ENCODE data around the gene JAG1. TPM values are rescaled to one million over a fixed set of nuclear protein-coding genes. Genes with fewer than 3 reads are reported as not detected.

JAG1 gene
- polyA plus RNA-seq, 1 donor (not counting 4 experiments of a cell fraction or from before 2014, with no cell fraction given): 84.2 TPM

DNA sequence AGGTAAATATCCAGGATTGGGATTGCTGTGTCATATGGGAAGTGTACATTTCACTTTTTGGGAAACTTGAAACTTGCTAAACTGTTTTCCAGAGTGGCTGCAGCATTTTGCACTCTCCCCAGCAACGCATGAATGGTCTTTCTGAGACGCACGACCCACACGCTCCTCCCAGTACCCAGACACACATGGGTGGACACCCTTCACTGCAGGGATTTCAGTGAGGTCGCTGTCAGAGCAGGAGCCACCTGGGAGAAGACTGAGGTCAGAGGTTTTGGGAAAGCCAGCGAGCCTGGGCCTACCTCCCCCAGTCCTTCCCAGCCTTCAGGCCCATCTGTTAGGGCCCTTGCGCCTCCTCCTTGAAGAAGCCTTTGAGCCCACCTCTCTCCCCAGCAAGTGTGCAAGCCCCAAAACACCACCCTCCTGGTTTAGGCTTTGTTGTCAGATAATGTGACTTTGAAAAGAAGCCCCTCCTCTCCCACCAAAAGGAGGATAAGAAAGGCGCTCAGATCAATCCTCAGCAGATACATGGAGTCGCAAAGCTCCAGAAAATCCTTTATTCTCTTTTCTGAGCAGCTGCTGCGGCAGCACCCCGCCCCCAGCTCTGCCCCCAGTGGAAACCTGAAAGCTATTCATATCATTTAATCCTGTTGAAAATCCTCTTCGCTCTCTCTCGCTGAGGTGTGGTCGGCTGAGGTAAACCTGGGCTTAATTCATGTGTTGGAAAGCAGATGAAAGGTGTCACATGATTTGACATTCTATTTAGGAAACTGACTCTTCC is 12.7 kb upstream of the JAG1 start:
- Histone ChIP-seq H3K4me3 (ENCODE audit: control insufficient read depth in 2 of 3, extremely low read depth in 1 of 3, insufficient read depth in 2 of 3, low read depth in 1 of 3, low read length in 3 of 3) (no peak overlapping the region), H3K4me2 (ENCODE audit: control insufficient read depth, extremely low read depth, insufficient read depth, low read depth, low read length) (no peak overlapping the region), H3K27ac (ENCODE audit: control insufficient read depth, insufficient read depth, low read length) (no peak overlapping the region), H3K27me3 (ENCODE audit: control insufficient read depth, extremely low read depth, insufficient read depth, low read length) (no peaks in the 10 kb centered on the region), H3K9ac (ENCODE audit: control insufficient read depth, extremely low read depth, insufficient read depth, low read length) (no peak overlapping the region), H3K9me1 (ENCODE audit: control insufficient read depth, extremely low read depth, insufficient read depth, low read length) (no peaks in the 10 kb centered on the region), H3K9me3 (ENCODE audit: control insufficient read depth, low read depth, low read length) (no peaks in the 10 kb centered on the region), H4K20me1 (ENCODE audit: control insufficient read depth, extremely low read depth, insufficient read depth, low read length) (no peaks in the 10 kb centered on the region), H2AFZ (ENCODE audit: control insufficient read depth, low read length) (no peak overlapping the region), H3K79me2 (ENCODE audit: control insufficient read depth, insufficient read depth, low read length) (no peaks in the 10 kb centered on the region), H3K36me3 (ENCODE audit: control insufficient read depth in 2 of 2, extremely low read depth in 1 of 2, insufficient read depth in 2 of 2, low read length in 2 of 2) (no peaks in the 10 kb centered on the region), H3K4me1 (ENCODE audit: control insufficient read depth, extremely low read depth, insufficient read depth, low read length) (no peaks in the 10 kb centered on the region)
- dilution Hi-C loops (cut with MboI; ENCODE audit: extremely low pct_ligation_motif_present, low sequenced_read_pairs): no loop called here
- DNase-seq (ENCODE audit: low read depth, low spot score) (no peak), FAIRE-seq (no peak)
- no peak for TF ChIP-seq EZH2 (IDR thresholded peaks at IDR 0.05; ENCODE audit: low read length)
- TF ChIP-seq, protein P1, sequence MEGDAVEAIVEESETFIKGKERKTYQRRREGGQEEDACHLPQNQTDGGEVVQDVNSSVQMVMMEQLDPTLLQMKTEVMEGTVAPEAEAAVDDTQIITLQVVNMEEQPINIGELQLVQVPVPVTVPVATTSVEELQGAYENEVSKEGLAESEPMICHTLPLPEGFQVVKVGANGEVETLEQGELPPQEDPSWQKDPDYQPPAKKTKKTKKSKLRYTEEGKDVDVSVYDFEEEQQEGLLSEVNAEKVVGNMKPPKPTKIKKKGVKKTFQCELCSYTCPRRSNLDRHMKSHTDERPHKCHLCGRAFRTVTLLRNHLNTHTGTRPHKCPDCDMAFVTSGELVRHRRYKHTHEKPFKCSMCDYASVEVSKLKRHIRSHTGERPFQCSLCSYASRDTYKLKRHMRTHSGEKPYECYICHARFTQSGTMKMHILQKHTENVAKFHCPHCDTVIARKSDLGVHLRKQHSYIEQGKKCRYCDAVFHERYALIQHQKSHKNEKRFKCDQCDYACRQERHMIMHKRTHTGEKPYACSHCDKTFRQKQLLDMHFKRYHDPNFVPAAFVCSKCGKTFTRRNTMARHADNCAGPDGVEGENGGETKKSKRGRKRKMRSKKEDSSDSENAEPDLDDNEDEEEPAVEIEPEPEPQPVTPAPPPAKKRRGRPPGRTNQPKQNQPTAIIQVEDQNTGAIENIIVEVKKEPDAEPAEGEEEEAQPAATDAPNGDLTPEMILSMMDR (optimal IDR thresholded peaks at IDR 0.05 in 1 of 3, IDR thresholded peaks at IDR 0.05 in 1 of 3, conservative IDR thresholded peaks at IDR 0.05 in 1 of 3; ENCODE audit: extremely low read depth in 1 of 3, insufficient read depth in 2 of 3, low read length in 3 of 3): no peak

DNA sequence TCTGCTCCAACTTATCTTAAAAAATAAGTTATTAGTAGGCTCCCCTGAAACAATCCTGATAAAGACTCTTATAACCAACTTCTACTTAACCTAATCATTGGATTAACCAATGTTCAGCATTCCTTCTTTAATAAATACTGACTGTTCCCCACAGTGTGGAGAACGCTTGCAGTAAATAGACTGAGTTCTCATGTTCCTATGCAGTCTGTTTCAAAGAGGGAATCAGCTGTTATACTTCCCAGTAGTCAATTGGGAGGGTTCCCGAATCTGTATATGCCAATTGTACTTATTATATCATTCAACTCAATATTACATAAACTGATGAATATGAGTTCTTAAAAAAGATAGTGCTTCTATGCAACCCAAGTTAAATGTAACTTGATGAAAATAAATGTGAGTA is 9.7 kb upstream of the JAG1 start:
- H4K20me1 ChIP-seq (ENCODE audit: control insufficient read depth, extremely low read depth, insufficient read depth, low read length): no peaks in the 10 kb centered on the region
- no peaks in the 10 kb centered on the region for H3K9me3 ChIP-seq (ENCODE audit: control insufficient read depth, low read depth, low read length)
- no peaks in the 10 kb centered on the region for H3K9me1 ChIP-seq (ENCODE audit: control insufficient read depth, extremely low read depth, insufficient read depth, low read length)
- no peaks in the 10 kb centered on the region for H3K27me3 ChIP-seq (ENCODE audit: control insufficient read depth, extremely low read depth, insufficient read depth, low read length)
- no peaks in the 10 kb centered on the region for H3K79me2 ChIP-seq (ENCODE audit: control insufficient read depth, insufficient read depth, low read length)
- dilution Hi-C loops (cut with MboI; ENCODE audit: extremely low pct_ligation_motif_present, low sequenced_read_pairs): no loop called here
- peaks cover 17% of the 10 kb centered on the region for H3K4me1 ChIP-seq (ENCODE audit: control insufficient read depth, extremely low read depth, insufficient read depth, low read length)
- no peak overlapping the region for H3K4me3 ChIP-seq (ENCODE audit: control insufficient read depth in 2 of 3, extremely low read depth in 1 of 3, insufficient read depth in 2 of 3, low read depth in 1 of 3, low read length in 3 of 3)
- no peak overlapping the region for H3K27ac ChIP-seq (ENCODE audit: control insufficient read depth, insufficient read depth, low read length)
- H3K36me3 ChIP-seq (ENCODE audit: control insufficient read depth in 2 of 2, extremely low read depth in 1 of 2, insufficient read depth in 2 of 2, low read length in 2 of 2): no peaks in the 10 kb centered on the region
- no peak for TF ChIP-seq EZH2 (IDR thresholded peaks at IDR 0.05; ENCODE audit: low read length)
- TF ChIP-seq, protein P1 (optimal IDR thresholded peaks at IDR 0.05 in 1 of 3, IDR thresholded peaks at IDR 0.05 in 1 of 3, conservative IDR thresholded peaks at IDR 0.05 in 1 of 3; ENCODE audit: extremely low read depth in 1 of 3, insufficient read depth in 2 of 3, low read length in 3 of 3): no peak
- no peak overlapping the region for H3K4me2 ChIP-seq (ENCODE audit: control insufficient read depth, extremely low read depth, insufficient read depth, low read depth, low read length)
- no peak for DNase-seq (ENCODE audit: low read depth, low spot score)
- FAIRE-seq: no peak
- no peak overlapping the region for H3K9ac ChIP-seq (ENCODE audit: control insufficient read depth, extremely low read depth, insufficient read depth, low read length)
- no peak overlapping the region for H2AFZ ChIP-seq (ENCODE audit: control insufficient read depth, low read length)
